Prostate gland (tissue), 2 donors: ENCODE data around the gene POLG2. TPM values are rescaled to one million over a fixed set of nuclear protein-coding genes. Genes with fewer than 3 reads are reported as not detected.

Source experiments
- DNase-seq: peaks from one replicate; pipeline ENCODE4 v3.0.0-alpha.2; 2019; ENCODE audit warnings: low spot score
- H3K27ac ChIP-seq, 2 donors: fragments of 200-600 bp; sonication (generic); 2 replicates each; pipeline ENCODE4 v1.5.1; 2017 to 2019
- H3K27me3 ChIP-seq: fragments of 200-600 bp; sonication (generic); replicated peaks from 2 replicates; pipeline ENCODE4 v1.5.1; 2019; ENCODE audit not compliant: insufficient read depth
- H3K36me3 ChIP-seq, 2 donors: fragments of 200-600 bp; sonication (generic); 1 replicate in 1 of 2; 2 replicates in 1 of 2; pipeline versions ENCODE4 v1.5.1 to v1.8.1; 2017 to 2019
- H3K4me1 ChIP-seq: fragments of 200-600 bp; sonication (generic); replicated peaks from 2 replicates; pipeline ENCODE4 v1.5.1; 2019
- H3K4me3 ChIP-seq, 2 donors: fragments of 200-600 bp; sonication (generic); 2 replicates each; pipeline ENCODE4 v1.5.1; 2017 to 2019
- H3K9me3 ChIP-seq: fragments of 200-600 bp; sonication (generic); 2 replicates; pipeline ENCODE4 v1.5.1; 2017
- POLR2A ChIP-seq: fragments of 450-650 bp; IDR thresholded peaks from one replicate; pipeline ENCODE4 v1.6.1; 2016; ENCODE audit warnings: antibody characterized with exemption, mild to moderate bottlenecking
- POLR2AphosphoS5 ChIP-seq: sonication (generic); formaldehyde crosslinking; IDR thresholded peaks from one replicate; pipeline ENCODE4 v1.6.1; 2017; ENCODE audit warnings: antibody characterized with exemption
- WGBS: methylation state at CpG from one replicate; pipeline ENCODE4 v1.1.5; 2018; 5-methylcytosine and 5-hydroxymethylcytosine counted together
- intact Hi-C: fragments of 100-400 bp; cut with DNase I; formaldehyde crosslinking; loops from one replicate; pipeline ENCODE4 v1.14.2; 2022
- total RNA-seq, 2 donors: library from RNA; depleted of rRNA; stranded (reverse); fragments of >200 nt; gene quantifications; one replicate each; pipeline ENCODE4 v1.1.0, GENCODE V29; 2016
- TF ChIP-seq, protein P1 (sequence below), 4 experiments: fragments of 200-600 bp in 2 of 4; fragments of 450-650 bp in 2 of 4; sonication (generic) in 2 of 4; IDR thresholded peaks; 1 replicate in 3 of 4; 2 replicates in 1 of 4; pipeline ENCODE4 v1.5.1; 2016 to 2019; ENCODE audit warnings: antibody characterized with exemption in 4 of 4, mild to moderate bottlenecking in 2 of 4, moderate library complexity in 2 of 4

Gene POLG2
- total RNA-seq, 2 donors from 2014 or later, result 5.3 to 9.7 TPM

DNA sequence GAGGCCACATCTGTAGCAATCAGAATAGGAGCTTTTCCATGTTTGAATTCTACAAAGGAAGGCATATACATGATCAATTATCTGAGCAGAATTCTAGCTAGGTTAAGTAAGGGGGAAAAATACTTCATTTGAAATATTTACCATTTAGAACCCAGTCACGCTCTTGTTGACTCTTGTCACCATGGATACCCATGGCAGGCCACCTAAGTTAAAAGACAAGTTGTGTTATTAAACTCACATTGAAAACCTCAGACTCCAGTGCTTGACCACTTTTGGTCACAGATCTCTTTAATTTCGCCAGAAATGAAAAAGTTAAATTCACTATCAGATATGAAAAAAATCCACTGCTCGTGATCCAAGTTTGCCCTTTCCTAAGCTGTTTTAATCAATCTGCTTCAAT lies 5.2 kb upstream of the POLG2 start:
- H3K9me3 ChIP-seq, result no peaks in the 10 kb centered on the region
- no peak for DNase-seq
- H3K4me1 ChIP-seq, result peaks cover 17% of the 10 kb centered on the region
- H3K27ac ChIP-seq, result no peak overlapping the region
- H3K4me3 ChIP-seq, result no peak overlapping the region
- H3K27me3 ChIP-seq, result no peaks in the 10 kb centered on the region
- WGBS, result 70% methylated on average over 3 of the region's 3 CpGs
- no peak for TF ChIP-seq POLR2A
- no peak for TF ChIP-seq POLR2AphosphoS5
- TF ChIP-seq, protein P1, sequence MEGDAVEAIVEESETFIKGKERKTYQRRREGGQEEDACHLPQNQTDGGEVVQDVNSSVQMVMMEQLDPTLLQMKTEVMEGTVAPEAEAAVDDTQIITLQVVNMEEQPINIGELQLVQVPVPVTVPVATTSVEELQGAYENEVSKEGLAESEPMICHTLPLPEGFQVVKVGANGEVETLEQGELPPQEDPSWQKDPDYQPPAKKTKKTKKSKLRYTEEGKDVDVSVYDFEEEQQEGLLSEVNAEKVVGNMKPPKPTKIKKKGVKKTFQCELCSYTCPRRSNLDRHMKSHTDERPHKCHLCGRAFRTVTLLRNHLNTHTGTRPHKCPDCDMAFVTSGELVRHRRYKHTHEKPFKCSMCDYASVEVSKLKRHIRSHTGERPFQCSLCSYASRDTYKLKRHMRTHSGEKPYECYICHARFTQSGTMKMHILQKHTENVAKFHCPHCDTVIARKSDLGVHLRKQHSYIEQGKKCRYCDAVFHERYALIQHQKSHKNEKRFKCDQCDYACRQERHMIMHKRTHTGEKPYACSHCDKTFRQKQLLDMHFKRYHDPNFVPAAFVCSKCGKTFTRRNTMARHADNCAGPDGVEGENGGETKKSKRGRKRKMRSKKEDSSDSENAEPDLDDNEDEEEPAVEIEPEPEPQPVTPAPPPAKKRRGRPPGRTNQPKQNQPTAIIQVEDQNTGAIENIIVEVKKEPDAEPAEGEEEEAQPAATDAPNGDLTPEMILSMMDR (IDR thresholded peaks at IDR 0.05), result no peak
- peaks cover 23 to 27% of the 10 kb centered on the region in 2 donors for H3K36me3 ChIP-seq
- intact Hi-C loops, result loop anchor here (5.0 to 10.0 kb wide), 2 partner anchors 160 to 177 kb away; partner anchors contain the start of gene SMURF2

DNA sequence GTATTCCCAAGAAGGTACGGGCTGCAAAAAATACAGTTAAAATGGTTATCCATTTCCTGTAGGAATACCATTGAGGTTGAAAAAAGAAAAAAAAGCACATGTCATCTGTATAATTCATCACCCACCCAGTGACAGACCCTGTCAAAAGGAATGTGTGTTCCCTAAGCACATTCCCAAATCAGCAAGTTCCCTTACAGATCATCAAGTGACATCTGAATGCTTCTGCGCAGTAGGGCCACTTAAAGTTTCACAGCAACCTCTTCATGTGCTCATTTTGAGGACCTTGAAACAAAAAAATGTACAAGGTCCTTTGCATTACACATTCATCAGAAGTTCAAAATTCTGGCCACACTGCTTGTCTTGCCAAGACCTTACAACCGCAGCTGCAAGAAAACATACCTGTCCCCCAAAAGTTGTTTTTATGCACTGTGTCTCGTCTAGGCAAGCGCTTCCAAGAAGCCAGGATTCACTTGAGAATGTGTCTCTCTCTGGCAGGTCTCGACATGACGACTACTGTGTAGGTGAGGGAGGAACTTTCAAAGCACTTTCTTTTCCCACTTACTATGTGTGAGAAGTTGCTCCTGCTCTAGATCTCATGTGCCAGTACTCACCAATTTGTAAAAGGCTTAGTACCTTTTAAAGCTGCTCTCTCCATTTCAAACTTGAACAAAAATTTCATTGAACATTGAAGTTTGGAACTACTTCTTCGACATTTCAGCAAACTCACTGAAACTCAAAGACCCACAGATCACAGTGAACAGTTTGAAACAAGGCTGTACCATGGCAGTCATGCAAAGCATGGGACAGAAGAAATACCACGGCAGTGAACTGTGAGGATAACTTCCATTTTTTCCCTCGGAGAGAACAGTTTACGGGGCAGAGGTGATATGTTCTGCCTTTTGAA lies 4.3 kb upstream of the POLG2 start:
- 56% methylated on average over 11 of the region's 11 CpGs for WGBS
- Histone ChIP-seq H3K4me3 (no peak overlapping the region), H3K27ac (no peak overlapping the region), H3K9me3 (no peaks in the 10 kb centered on the region), H3K27me3 (no peaks in the 10 kb centered on the region), H3K4me1 (peaks cover 17% of the 10 kb centered on the region), H3K36me3 (peaks cover 23 to 27% of the 10 kb centered on the region in 2 donors)
- intact Hi-C loops, result loop anchor here (5.0 to 10.0 kb wide), 2 partner anchors 161 to 176 kb away; partner anchors contain the start of gene SMURF2
- no peak for TF ChIP-seq POLR2AphosphoS5
- TF ChIP-seq POLR2A, result no peak
- TF ChIP-seq, protein P1 (IDR thresholded peaks at IDR 0.05), result no peak
- no peak for DNase-seq

DNA sequence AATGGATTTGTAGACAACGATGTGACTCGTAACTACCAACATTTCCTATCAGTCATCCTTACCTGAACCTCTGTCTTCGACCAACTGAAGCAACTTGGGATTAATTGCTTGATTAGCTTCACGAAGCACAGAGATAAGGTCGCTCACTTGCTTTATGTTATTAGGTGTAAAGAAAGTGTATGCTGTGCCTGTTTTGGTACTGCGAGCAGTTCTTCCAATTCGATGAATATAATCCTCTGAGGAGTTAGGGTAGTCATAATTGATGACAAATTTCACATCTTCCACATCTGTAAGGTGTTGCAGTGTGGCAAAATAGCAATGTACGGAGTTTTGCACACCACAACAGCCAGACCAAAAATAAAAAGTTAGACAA lies 3.6 kb upstream of the POLG2 start:
- Histone ChIP-seq H3K9me3 (no peaks in the 10 kb centered on the region), H3K36me3 (peaks cover 23 to 27% of the 10 kb centered on the region in 2 donors), H3K4me3 (no peak overlapping the region), H3K27ac (no peak overlapping the region), H3K27me3 (no peaks in the 10 kb centered on the region), H3K4me1 (peaks cover 17% of the 10 kb centered on the region)
- TF ChIP-seq, protein P1 (IDR thresholded peaks at IDR 0.05), result no peak
- TF ChIP-seq POLR2A (no peak), POLR2AphosphoS5 (no peak)
- no peak for DNase-seq
- intact Hi-C loops, result loop anchor here (5.0 to 10.0 kb wide), 2 partner anchors 162 to 176 kb away; partner anchors contain the start of gene SMURF2
- WGBS, result 88% methylated on average over 8 of the region's 8 CpGs

DNA sequence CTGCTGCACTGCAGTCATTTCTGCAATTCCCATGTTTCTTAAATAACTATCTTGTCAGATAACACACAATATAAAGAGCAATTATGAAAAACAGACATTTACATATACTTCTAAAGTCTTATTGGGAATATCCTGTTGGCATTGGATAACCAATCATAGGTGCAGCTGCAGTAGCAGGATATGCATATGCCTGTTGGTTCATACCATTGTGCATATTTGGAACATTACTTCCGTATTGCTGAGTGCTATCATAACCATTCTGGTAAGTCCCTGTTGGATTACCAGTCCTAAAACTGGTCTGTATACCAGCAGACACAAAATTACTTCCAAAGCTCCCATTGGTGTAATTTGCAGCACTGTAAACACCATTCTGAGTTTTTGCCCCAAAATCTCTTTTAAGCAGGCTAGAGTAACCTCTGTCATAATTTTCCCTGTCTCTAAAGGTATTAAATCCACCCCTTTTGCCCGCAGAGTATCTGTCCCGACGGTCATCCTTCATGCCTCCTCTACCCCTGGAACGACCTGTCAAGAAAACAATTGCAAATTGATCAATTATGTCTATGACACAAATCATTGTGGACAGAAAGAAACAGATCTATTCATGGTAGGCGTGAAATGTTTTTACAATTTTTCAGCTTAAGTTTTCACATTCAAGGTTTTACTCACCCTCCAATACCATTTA lies 3.1 kb upstream of the POLG2 start:
- DNase-seq, result no peak
- H3K4me3 ChIP-seq, result no peak overlapping the region
- no peaks in the 10 kb centered on the region for H3K9me3 ChIP-seq
- no peak overlapping the region for H3K27ac ChIP-seq
- 83% methylated on average over 6 of the region's 6 CpGs for WGBS
- intact Hi-C loops, result loop anchor here (5.0 to 10.0 kb wide), 2 partner anchors 162 to 175 kb away; partner anchors contain the start of gene SMURF2
- peaks cover 17% of the 10 kb centered on the region for H3K4me1 ChIP-seq
- TF ChIP-seq POLR2AphosphoS5, result no peak
- TF ChIP-seq POLR2A, result no peak
- TF ChIP-seq, protein P1 (IDR thresholded peaks at IDR 0.05), result no peak
- peaks cover 23 to 27% of the 10 kb centered on the region in 2 donors for H3K36me3 ChIP-seq
- H3K27me3 ChIP-seq, result no peaks in the 10 kb centered on the region
